ENCODE results near the gene ISG20L2.

ISG20L2 gene

DNA sequence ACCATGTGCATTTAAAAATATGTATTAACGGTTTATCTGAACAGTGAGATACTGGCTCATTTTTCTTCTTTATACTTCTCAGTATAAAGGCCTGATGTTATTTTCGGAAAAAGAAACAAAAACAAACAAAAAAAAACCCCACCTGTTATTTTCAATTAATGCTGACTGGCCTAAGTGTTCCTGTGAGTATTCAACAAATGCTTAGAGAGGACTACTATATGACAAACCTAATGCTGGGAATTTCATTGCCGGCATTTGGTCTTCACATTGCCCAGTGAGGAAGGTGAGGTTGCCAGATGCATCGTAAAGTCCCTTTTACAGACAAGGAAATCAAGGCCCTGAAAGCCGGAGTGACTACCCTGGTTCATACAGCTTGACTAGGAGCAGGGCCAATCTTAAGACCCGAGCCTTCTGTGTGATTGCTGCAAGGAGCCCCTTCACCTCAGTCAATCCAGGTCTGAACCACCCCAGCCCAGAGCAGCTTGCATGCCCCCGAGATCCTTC lies 11.7 kb upstream of the ISG20L2 start:
- TF ChIP-seq MYC (IDR thresholded peaks at IDR 0.05; ENCODE audit: low read depth, low read length) (no peak), POLR2A (IDR thresholded peaks at IDR 0.05; ENCODE audit: extremely low read depth, insufficient read length) (no peak)
- TF ChIP-seq, protein P1, sequence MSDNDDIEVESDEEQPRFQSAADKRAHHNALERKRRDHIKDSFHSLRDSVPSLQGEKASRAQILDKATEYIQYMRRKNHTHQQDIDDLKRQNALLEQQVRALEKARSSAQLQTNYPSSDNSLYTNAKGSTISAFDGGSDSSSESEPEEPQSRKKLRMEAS (IDR thresholded peaks at IDR 0.05; ENCODE audit: low read depth, low read length), result no peak
- TF ChIP-seq, protein P2, sequence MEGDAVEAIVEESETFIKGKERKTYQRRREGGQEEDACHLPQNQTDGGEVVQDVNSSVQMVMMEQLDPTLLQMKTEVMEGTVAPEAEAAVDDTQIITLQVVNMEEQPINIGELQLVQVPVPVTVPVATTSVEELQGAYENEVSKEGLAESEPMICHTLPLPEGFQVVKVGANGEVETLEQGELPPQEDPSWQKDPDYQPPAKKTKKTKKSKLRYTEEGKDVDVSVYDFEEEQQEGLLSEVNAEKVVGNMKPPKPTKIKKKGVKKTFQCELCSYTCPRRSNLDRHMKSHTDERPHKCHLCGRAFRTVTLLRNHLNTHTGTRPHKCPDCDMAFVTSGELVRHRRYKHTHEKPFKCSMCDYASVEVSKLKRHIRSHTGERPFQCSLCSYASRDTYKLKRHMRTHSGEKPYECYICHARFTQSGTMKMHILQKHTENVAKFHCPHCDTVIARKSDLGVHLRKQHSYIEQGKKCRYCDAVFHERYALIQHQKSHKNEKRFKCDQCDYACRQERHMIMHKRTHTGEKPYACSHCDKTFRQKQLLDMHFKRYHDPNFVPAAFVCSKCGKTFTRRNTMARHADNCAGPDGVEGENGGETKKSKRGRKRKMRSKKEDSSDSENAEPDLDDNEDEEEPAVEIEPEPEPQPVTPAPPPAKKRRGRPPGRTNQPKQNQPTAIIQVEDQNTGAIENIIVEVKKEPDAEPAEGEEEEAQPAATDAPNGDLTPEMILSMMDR (IDR thresholded peaks at IDR 0.05; ENCODE audit: low read depth, low read length), result no peak
- H3K4me3 ChIP-seq (ENCODE audit: low read depth, low read length), result peak overlapping the region; percentile 76
- peak; percentile 56 for DNase-seq (ENCODE audit: low read depth)

DNA sequence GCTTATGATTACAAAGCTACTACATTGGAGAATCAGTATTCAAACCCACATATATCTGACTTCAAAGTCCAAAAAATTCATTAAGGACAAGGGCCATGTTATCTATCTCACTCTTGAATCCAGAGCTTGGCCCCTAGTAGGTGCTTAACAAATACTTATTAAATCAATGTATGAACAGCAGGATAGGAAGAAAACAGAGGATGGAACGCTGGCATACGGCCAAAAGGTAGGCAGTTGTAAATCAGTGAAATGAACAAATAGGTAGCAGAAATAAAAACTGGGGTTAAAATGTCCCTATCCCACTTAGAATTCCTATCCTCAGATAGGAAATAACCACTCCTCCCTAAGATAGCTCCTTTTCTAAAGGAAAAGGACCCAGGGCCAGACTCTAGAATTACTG lies 10.3 kb upstream of the ISG20L2 start:
- no peak overlapping the region for H3K4me3 ChIP-seq (ENCODE audit: low read depth, low read length)
- no peak for DNase-seq (ENCODE audit: low read depth)
- TF ChIP-seq POLR2A (IDR thresholded peaks at IDR 0.05; ENCODE audit: extremely low read depth, insufficient read length), result no peak
- no peak for TF ChIP-seq MYC (IDR thresholded peaks at IDR 0.05; ENCODE audit: low read depth, low read length)
- TF ChIP-seq, protein P1 (IDR thresholded peaks at IDR 0.05; ENCODE audit: low read depth, low read length), result no peak
- TF ChIP-seq, protein P2 (IDR thresholded peaks at IDR 0.05; ENCODE audit: low read depth, low read length), result no peak

DNA sequence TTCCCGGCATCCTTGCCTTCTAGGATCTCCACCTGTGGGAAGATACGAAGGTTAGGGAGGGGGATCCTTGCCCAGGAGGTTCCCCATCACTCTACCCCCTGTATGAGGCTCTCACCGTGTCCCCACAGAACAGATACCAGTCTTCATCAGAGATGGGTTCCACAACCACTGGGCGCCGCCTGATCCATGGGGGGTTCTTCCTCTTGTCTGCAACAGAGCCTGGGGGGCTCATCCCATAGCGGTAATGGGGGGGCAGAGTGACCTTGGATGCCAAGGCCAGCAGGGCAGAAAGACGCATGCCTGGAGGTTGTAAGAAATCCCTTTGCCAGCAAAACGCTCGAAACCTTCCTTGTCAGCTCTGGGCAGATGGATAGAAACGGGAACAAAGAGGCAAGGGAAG lies 9.8 kb upstream of the ISG20L2 start:
- no peak for DNase-seq (ENCODE audit: low read depth)
- no peak overlapping the region for H3K4me3 ChIP-seq (ENCODE audit: low read depth, low read length)
- no peak for TF ChIP-seq POLR2A (IDR thresholded peaks at IDR 0.05; ENCODE audit: extremely low read depth, insufficient read length)
- TF ChIP-seq, protein P1 (IDR thresholded peaks at IDR 0.05; ENCODE audit: low read depth, low read length), result no peak
- TF ChIP-seq MYC (IDR thresholded peaks at IDR 0.05; ENCODE audit: low read depth, low read length), result no peak
- TF ChIP-seq, protein P2 (IDR thresholded peaks at IDR 0.05; ENCODE audit: low read depth, low read length), result no peak

DNA sequence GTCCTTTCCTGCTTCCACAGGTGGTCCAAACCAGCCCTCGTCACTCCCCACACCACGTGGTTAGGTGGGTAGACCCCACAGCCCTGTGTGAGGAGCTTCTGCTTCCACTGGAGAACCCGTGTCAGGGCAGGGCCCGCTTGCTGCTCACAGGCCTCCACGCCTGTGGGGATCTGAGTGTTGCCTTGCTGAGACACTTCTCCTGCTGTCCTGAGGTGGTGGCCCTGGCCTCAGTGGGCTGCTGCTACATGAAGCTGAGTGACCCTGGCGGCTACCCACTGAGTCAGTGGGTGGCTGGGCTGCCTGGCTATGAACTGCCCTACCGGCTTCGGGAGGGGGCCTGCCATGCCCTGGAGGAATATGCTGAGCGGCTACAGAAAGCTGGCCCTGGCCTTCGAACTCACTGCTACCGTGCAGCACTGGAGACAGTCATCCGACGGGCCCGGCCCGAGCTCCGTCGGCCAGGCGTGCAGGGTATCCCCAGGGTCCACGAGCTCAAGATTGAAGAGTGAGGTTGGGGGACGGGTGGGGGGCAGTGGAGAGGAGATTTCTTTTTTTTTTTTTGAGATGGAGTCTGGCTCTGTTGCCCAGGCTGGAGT lies 5.5 kb upstream of the ISG20L2 start:
- TF ChIP-seq MYC (IDR thresholded peaks at IDR 0.05; ENCODE audit: low read depth, low read length) (no peak), POLR2A (IDR thresholded peaks at IDR 0.05; ENCODE audit: extremely low read depth, insufficient read length) (no peak)
- TF ChIP-seq, protein P2 (IDR thresholded peaks at IDR 0.05; ENCODE audit: low read depth, low read length), result no peak
- TF ChIP-seq, protein P1 (IDR thresholded peaks at IDR 0.05; ENCODE audit: low read depth, low read length), result no peak
- no peak overlapping the region for H3K4me3 ChIP-seq (ENCODE audit: low read depth, low read length)
- DNase-seq (ENCODE audit: low read depth), result no peak

DNA sequence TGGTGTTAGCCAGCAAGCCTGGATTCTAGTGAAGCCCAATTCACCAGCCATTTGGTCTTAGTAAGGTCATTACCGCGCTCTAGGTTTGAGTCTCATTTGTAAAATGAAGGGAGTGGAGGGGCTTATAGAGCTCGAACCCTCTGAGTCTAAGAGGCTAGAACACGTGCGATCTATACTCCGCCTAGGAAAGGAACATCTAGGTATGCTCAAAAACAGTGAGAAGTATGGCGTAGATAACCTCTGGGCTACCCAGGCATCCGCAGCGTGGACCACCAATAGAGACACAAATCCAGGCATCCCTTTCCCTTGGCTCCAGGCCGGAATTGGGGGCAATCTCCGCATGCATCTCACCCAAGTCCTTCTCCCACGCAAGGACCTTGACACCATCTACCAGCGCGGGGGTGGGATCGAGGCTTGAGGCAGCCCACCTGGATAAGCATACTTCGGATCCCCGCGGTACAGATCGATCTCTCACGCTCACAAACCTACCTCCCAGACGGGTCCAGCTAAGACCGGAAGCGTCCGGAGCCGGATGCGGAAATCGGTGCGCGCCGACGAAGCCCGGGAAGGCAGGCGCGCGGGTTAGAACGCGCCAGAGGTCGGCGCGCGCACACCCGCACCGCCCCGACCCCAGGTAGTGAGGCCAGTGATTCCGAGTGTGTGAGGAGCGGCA lies 504 bp downstream of the ISG20L2 start, which contains the start of gene METTL25B:
TSS of gene METTL25B (plus strand) at position 544 of the 673 bp plus-strand sequence. CDS start 636 bp downstream, outside the sequence.
- DNase-seq (ENCODE audit: low read depth), result peak; percentile 87
- H3K4me3 ChIP-seq (ENCODE audit: low read depth, low read length), result peak within 1 kb of the TSS; percentile 100
- TF ChIP-seq POLR2A (IDR thresholded peaks at IDR 0.05; ENCODE audit: extremely low read depth, insufficient read length) (peak; percentile 38), MYC (IDR thresholded peaks at IDR 0.05; ENCODE audit: low read depth, low read length) (peak; percentile 24; the same call in 1 of the 2 replicates)
- TF ChIP-seq, protein P1 (IDR thresholded peaks at IDR 0.05; ENCODE audit: low read depth, low read length), result no peak

DNA sequence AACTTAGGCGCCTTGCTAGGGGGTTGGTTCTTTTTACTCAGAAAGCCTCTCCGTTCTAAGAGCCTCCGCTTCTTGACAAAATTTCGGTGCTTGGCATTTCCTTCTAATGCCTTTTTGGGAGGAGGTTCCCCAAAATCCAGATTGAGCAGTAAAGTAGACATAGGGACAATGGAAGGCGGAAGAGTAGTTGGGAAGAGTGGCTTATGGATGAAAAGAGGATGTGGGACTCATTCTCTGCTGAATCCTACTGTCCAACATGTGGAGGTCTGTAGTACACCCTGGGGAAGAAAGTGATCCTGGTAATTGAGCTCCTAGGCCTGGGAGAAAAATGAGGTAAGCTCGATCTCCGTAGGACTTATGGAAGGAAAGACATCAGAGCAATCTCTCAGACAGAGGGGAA lies 1.1 kb downstream of the ISG20L2 start:
- no peak for DNase-seq (ENCODE audit: low read depth)
- H3K4me3 ChIP-seq (ENCODE audit: low read depth, low read length), result peak overlapping the region; percentile 100
- TF ChIP-seq MYC (IDR thresholded peaks at IDR 0.05; ENCODE audit: low read depth, low read length) (no peak), POLR2A (IDR thresholded peaks at IDR 0.05; ENCODE audit: extremely low read depth, insufficient read length) (no peak)
- TF ChIP-seq, protein P1 (IDR thresholded peaks at IDR 0.05; ENCODE audit: low read depth, low read length), result no peak
- TF ChIP-seq, protein P2 (IDR thresholded peaks at IDR 0.05; ENCODE audit: low read depth, low read length), result no peak
